LNCaP clone FGC (cell line): ENCODE data around the gene ANKH.

ENCODE experiments used
- DNase-seq: peaks from one replicate; pipeline ENCODE4 v3.0.0-alpha.2; 2011; ENCODE audit warnings: low read depth
- H3K4me3 ChIP-seq: 2 replicates; pipeline ENCODE4 v1.5.1; 2011; ENCODE audit warnings: mild to moderate bottlenecking, low read depth, low read length, control low read depth
- TF ChIP-seq, protein P1 (sequence below): IDR thresholded peaks from 2 replicates; pipeline ENCODE4 v1.5.1; 2012; ENCODE audit warnings: mild to moderate bottlenecking; ENCODE audit not compliant: control insufficient read depth, insufficient read depth; ENCODE audit errors: extremely low read depth

Gene ANKH

GRCh38 chr5:14777932-14778791, 93.4 kb downstream of the ANKH start:
- DNase-seq: no peak
- no peak overlapping the region for H3K4me3 ChIP-seq
- TF ChIP-seq, protein P1, sequence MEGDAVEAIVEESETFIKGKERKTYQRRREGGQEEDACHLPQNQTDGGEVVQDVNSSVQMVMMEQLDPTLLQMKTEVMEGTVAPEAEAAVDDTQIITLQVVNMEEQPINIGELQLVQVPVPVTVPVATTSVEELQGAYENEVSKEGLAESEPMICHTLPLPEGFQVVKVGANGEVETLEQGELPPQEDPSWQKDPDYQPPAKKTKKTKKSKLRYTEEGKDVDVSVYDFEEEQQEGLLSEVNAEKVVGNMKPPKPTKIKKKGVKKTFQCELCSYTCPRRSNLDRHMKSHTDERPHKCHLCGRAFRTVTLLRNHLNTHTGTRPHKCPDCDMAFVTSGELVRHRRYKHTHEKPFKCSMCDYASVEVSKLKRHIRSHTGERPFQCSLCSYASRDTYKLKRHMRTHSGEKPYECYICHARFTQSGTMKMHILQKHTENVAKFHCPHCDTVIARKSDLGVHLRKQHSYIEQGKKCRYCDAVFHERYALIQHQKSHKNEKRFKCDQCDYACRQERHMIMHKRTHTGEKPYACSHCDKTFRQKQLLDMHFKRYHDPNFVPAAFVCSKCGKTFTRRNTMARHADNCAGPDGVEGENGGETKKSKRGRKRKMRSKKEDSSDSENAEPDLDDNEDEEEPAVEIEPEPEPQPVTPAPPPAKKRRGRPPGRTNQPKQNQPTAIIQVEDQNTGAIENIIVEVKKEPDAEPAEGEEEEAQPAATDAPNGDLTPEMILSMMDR: no peak

- peak; percentile 54 for DNase-seq
- TF ChIP-seq, protein P1: no peak
Observed at GRCh38 chr5:14777187-14777586, 94.4 kb downstream of the ANKH start.

GRCh38 chr5:14776602-14777001, 95.0 kb downstream of the ANKH start:
- TF ChIP-seq, protein P1: no peak
- H3K4me3 ChIP-seq: no peak overlapping the region
- no peak for DNase-seq

More at GRCh38 chr5:14777187-14777586, 94.4 kb downstream of the ANKH start:
- H3K4me3 ChIP-seq: no peak overlapping the region

DNA sequence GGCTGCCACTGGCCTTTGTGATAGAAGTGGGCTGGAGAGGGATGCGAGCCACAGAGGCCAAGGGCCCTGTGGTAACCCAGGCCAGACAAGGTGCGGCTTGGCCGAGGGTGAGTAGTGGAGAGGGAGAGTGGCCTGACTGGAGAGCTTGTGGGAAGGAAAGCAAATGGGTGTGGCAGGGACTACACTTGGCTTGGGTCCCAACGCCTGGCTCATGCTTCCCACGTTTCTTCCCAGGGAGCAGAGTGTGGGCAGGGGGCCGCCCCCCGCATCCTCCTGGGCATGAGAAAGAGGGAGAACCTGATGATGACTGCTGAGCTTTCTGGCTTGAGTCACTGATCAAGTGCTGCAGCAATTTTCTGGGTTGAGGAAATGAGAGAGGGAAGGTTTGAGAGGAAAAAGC, 95.7 kb downstream of the ANKH start:
- no peak overlapping the region for H3K4me3 ChIP-seq
- DNase-seq: no peak
- TF ChIP-seq, protein P1: no peak

DNA sequence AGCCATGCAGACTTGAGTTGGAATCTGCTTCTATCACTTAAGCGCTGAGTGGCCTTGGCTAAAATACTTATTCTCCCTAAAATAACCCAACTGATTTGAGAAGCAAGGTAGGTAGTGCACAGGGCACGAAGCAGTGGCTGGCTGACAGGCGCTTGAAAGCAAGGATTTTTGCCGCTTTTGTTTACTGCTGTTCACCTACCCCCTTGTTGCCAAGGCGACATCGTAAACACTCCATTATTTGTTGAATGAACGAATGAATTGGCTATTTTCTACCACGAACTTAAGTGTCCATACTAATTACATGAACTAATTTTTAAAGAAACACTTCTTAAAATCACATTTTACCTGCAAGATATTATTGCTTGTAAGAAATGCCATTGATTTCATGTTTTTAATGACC, 98.0 kb downstream of the ANKH start:
- TF ChIP-seq, protein P1: no peak
- no peak overlapping the region for H3K4me3 ChIP-seq
- DNase-seq: no peak

DNA sequence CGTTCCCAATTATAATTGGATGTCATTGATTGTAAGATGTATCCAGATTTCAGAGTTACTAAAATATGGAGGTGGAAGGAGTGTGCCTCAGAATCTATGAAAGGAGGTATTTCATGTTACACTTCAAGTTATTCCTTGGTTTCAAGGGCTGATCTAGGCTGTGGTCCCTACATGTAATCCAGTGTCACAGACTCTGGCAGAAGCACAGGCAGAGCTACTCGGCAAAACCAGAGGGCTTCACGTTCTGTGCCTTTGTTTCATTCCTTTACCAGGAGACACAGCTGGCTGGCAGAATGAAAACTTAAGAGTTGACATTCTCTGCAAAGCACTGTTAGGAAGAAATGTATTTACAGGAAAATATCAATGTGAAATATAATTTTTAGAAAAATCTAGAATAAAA, 99.6 kb downstream of the ANKH start:
- H3K4me3 ChIP-seq: no peak overlapping the region
- TF ChIP-seq, protein P1: no peak
- DNase-seq: no peak

GRCh38 chr5:14771189-14771588, 100.4 kb downstream of the ANKH start:
- TF ChIP-seq, protein P1: no peak
- H3K4me3 ChIP-seq: no peak overlapping the region
- no peak for DNase-seq
